HG02943 (cell line): Measurements from ENCODE around the gene DCAF8.

Experiments
- ATAC-seq: cut with Tn5 transposase; IDR thresholded peaks from one replicate; pipeline ENCODE4 v1.9.1; 2021; ENCODE audit warnings: mild to moderate bottlenecking, low read depth, moderate library complexity; ENCODE audit not compliant: unreplicated experiment

The DCAF8 gene

GRCh38 chr1:160267284-160267991 lies 5.1 kb upstream of the DCAF8 start:
- no peak for ATAC-seq

- ATAC-seq, result no peak
These were observed 2.5 kb upstream of the DCAF8 start for GRCh38 chr1:160264795-160265307.

- ATAC-seq, result no peak
These were observed 825 bp downstream of the DCAF8 start for GRCh38 chr1:160261556-160261892.

- no peak for ATAC-seq
These were observed 1.7 kb downstream of the DCAF8 start for GRCh38 chr1:160260406-160261382.

GRCh38 chr1:160258177-160258798 lies 4.1 kb downstream of the DCAF8 start:
- ATAC-seq, result no peak

- ATAC-seq, result no peak
These were observed 4.8 kb downstream of the DCAF8 start for GRCh38 chr1:160257411-160258015.

GRCh38 chr1:160256396-160257046 lies 5.8 kb downstream of the DCAF8 start:
- ATAC-seq, result no peak

GRCh38 chr1:160255781-160256300 lies 6.5 kb downstream of the DCAF8 start:
- no peak for ATAC-seq

GRCh38 chr1:160251687-160252526 lies 10.4 kb downstream of the DCAF8 start:
- ATAC-seq, result no peak

GRCh38 chr1:160251011-160251410 lies 11.3 kb downstream of the DCAF8 start:
- ATAC-seq, result no peak

- no peak for ATAC-seq
These were observed 15.3 kb downstream of the DCAF8 start for GRCh38 chr1:160247053-160247452.

- no peak for ATAC-seq
These were observed 16.9 kb downstream of the DCAF8 start for GRCh38 chr1:160245434-160245833.

GRCh38 chr1:160244209-160244608 lies 18.1 kb downstream of the DCAF8 start:
- ATAC-seq, result no peak

GRCh38 chr1:160243767-160244166 lies 18.6 kb downstream of the DCAF8 start:
- no peak for ATAC-seq

GRCh38 chr1:160239582-160240299 lies 22.6 kb downstream of the DCAF8 start:
- ATAC-seq, result no peak

- ATAC-seq, result no peak
These were observed 23.9 kb downstream of the DCAF8 start for GRCh38 chr1:160238408-160238807.

GRCh38 chr1:160237558-160237957 lies 24.8 kb downstream of the DCAF8 start:
- no peak for ATAC-seq

- no peak for ATAC-seq
These were observed 25.5 kb downstream of the DCAF8 start for GRCh38 chr1:160236806-160237205.
